GM12872 (cell line): ENCODE measurements around the gene BCL10.

ENCODE experiments used
- TF ChIP-seq, protein P1 (sequence below): IDR thresholded peaks from 3 replicates; pipeline ENCODE4 v1.5.1; 2011; ENCODE audit warnings: low read depth, mild to moderate bottlenecking, low read length, moderate library complexity; ENCODE audit not compliant: insufficient read depth

BCL10 gene

GRCh38 chr1:85319491-85319890 is 43.1 kb upstream of the BCL10 start:
- TF ChIP-seq, protein P1, sequence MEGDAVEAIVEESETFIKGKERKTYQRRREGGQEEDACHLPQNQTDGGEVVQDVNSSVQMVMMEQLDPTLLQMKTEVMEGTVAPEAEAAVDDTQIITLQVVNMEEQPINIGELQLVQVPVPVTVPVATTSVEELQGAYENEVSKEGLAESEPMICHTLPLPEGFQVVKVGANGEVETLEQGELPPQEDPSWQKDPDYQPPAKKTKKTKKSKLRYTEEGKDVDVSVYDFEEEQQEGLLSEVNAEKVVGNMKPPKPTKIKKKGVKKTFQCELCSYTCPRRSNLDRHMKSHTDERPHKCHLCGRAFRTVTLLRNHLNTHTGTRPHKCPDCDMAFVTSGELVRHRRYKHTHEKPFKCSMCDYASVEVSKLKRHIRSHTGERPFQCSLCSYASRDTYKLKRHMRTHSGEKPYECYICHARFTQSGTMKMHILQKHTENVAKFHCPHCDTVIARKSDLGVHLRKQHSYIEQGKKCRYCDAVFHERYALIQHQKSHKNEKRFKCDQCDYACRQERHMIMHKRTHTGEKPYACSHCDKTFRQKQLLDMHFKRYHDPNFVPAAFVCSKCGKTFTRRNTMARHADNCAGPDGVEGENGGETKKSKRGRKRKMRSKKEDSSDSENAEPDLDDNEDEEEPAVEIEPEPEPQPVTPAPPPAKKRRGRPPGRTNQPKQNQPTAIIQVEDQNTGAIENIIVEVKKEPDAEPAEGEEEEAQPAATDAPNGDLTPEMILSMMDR: no peak

- TF ChIP-seq, protein P1: no peak
Observed at GRCh38 chr1:85318217-85318616, 41.8 kb upstream of the BCL10 start.

DNA sequence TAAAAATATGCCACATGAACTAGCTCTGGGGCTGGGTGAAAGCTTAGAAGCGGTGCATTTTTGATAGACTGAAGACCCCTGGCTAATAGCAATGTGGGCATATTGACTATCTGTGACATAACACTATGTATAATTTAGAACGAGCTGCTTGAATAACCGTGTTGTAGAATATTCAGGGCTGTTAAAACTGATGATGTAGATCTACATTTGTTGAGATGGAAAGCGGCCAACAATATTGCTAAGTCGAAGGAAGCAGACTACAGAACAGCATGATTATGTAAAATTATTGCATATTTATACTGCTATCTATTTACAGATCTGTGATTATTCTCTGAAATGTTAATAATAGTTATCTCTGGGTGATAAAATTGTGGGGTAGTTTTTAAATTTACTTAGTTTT is 41.1 kb upstream of the BCL10 start:
- TF ChIP-seq, protein P1: no peak

GRCh38 chr1:85316321-85316720 is 39.9 kb upstream of the BCL10 start:
- TF ChIP-seq, protein P1: no peak

DNA sequence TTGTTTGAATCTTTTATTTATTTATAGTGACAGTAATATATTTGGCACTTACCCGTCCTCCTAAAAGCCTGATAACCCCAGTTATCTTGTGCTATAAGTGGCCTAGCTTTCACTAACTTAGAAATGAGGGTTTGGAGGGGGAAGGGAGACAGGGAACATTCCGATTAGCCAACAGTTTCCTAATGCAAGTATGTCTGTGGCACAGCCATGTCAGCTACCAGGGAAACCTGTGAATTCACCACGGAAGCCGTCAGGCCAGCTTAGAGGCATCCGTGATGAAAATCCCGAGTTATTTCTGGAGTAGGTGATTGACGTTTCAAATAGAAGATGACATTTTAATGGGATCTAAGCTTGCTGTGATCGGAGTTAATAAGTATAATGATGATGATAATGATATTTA is 39.4 kb upstream of the BCL10 start:
- TF ChIP-seq, protein P1: no peak

GRCh38 chr1:85314726-85315125 is 38.3 kb upstream of the BCL10 start:
- TF ChIP-seq, protein P1: no peak

- TF ChIP-seq, protein P1: no peak
Observed at GRCh38 chr1:85313888-85314696, 37.7 kb upstream of the BCL10 start.

DNA sequence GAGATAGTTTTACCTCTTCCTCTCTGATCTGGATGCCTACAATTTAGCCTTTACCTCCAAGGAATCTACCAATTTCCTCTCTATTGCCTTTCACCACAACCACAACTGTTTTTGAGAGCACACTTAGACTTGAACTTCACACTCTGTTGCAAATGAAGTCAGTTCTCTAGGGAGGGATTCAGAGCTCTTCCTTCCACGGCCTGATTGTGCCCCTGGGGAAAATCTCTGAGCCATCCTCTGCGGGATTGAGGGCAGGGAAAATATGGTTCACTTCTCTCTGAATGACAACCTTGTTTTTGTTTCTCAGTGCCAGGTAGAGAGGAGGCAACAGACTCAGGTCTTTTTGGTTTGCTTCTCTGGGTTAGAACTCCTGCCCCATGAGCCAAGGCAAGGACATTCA is 35.4 kb upstream of the BCL10 start:
- TF ChIP-seq, protein P1: no peak
